Smooth muscle cell (in vitro differentiated cells): ENCODE results near the gene TMEM132D. TPM values are rescaled to one million over a fixed set of nuclear protein-coding genes. Genes with fewer than 3 reads are reported as not detected.

Source experiments
- DNase-seq: peaks from one replicate; lab custom pipeline; 2025; ENCODE audit not compliant: unreplicated experiment; lab: John Stamatoyannopoulos, UW
- H2AFZ ChIP-seq: fragments of 200-600 bp; sonication (generic); 2 replicates; pipeline ENCODE4 v1.6.0; 2016; ENCODE audit warnings: antibody characterized with exemption, low read depth, mild to moderate bottlenecking
- H3F3A ChIP-seq: fragments of 200-600 bp; sonication (generic); 2 replicates; pipeline ENCODE4 v1.6.0; 2017; ENCODE audit warnings: antibody characterized with exemption, low read depth
- H3K27ac ChIP-seq: fragments of 200-600 bp; sonication (generic); 2 replicates; pipeline ENCODE4 v1.5.1; 2016; ENCODE audit warnings: low read depth, mild to moderate bottlenecking
- H3K27me3 ChIP-seq: fragments of 200-600 bp; sonication (generic); 2 replicates; pipeline ENCODE4 v1.6.1; 2016; ENCODE audit warnings: low read depth, mild to moderate bottlenecking
- H3K36me3 ChIP-seq: fragments of 200-600 bp; sonication (generic); 2 replicates; pipeline ENCODE4 v1.5.1; 2016; ENCODE audit warnings: low read depth
- H3K4me1 ChIP-seq: fragments of 200-600 bp; sonication (generic); 2 replicates; pipeline ENCODE4 v1.5.1; 2016; ENCODE audit warnings: low read depth
- H3K4me2 ChIP-seq: fragments of 200-600 bp; sonication (generic); 2 replicates; pipeline ENCODE4 v1.6.0; 2016; ENCODE audit warnings: mild to moderate bottlenecking
- H3K4me3 ChIP-seq: fragments of 200-600 bp; sonication (generic); 2 replicates; pipeline ENCODE4 v1.5.1; 2016; ENCODE audit warnings: mild to moderate bottlenecking
- H3K79me2 ChIP-seq: fragments of 200-600 bp; sonication (generic); 2 replicates; pipeline ENCODE4 v1.6.0; 2016; ENCODE audit warnings: low read depth, mild to moderate bottlenecking
- H3K9ac ChIP-seq: fragments of 200-600 bp; sonication (generic); 2 replicates; pipeline ENCODE4 v1.6.0; 2016; ENCODE audit warnings: low read depth
- H3K9me3 ChIP-seq: fragments of 200-600 bp; sonication (generic); replicated peaks from 2 replicates; pipeline ENCODE4 v1.5.1; 2016; ENCODE audit warnings: low read depth
- H4K20me1 ChIP-seq: fragments of 200-600 bp; sonication (generic); 2 replicates; pipeline ENCODE4 v1.6.0; 2016; ENCODE audit warnings: low read depth
- WGBS: methylation state at CpG from one replicate; pipeline ENCODE4 v1.1.7; 2016; ENCODE audit warnings: low lambda C conversion rate; 5-methylcytosine and 5-hydroxymethylcytosine counted together
- polyA plus RNA-seq: library from polyadenylated mRNA; unstranded; fragments of >200 nt; fragmentation: Nextera tagmentation; extraction: Ambion mirVana; gene quantifications from 2 replicates; pipeline ENCODE4 v1.2.1, GENCODE V29; 2016
- total RNA-seq: library from RNA; depleted of rRNA; stranded (reverse); fragments of >200 nt; gene quantifications from 2 replicates; pipeline ENCODE4 v1.2.3, GENCODE V29; 2014
- TF ChIP-seq, protein P1 (sequence below): fragments of 200-600 bp; sonication (generic); IDR thresholded peaks from 2 replicates; pipeline ENCODE4 v1.5.1; 2017; ENCODE audit warnings: borderline replicate concordance, mild to moderate bottlenecking, antibody characterized with exemption; ENCODE audit not compliant: insufficient read depth, poor library complexity, severe bottlenecking

TMEM132D gene
- total and polyA plus RNA-seq, 2 experiments from 2014 or later = not detected

DNA sequence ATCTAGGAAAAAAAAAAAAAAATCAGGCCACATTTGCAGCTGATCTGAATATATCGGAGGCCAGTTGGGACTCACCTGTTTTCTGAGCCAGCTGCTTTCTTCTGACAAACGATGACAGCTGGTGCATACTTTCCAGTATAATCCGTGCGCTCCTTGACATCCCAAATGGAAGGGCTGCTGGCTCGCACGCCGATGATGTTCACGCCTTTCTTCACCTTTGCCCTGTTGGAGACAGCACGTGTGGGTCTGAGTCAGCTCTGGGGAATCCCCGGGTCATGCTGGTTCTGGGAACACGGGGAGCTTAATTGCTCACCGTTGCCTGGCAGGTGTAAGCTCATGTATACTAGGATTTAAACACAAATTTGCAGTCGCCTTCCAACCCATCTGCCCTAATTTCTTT is 372.8 kb downstream of the TMEM132D start:
- no peak overlapping the region for H3K27ac ChIP-seq
- no peaks in the 10 kb centered on the region for H3K36me3 ChIP-seq
- no peak overlapping the region for H3K4me3 ChIP-seq
- no peaks in the 10 kb centered on the region for H3K9me3 ChIP-seq
- no peak overlapping the region for H3K4me2 ChIP-seq
- H3F3A ChIP-seq = no peaks in the 10 kb centered on the region
- H2AFZ ChIP-seq = no peak overlapping the region
- DNase-seq = no peak
- H3K4me1 ChIP-seq = no peaks in the 10 kb centered on the region
- TF ChIP-seq, protein P1, sequence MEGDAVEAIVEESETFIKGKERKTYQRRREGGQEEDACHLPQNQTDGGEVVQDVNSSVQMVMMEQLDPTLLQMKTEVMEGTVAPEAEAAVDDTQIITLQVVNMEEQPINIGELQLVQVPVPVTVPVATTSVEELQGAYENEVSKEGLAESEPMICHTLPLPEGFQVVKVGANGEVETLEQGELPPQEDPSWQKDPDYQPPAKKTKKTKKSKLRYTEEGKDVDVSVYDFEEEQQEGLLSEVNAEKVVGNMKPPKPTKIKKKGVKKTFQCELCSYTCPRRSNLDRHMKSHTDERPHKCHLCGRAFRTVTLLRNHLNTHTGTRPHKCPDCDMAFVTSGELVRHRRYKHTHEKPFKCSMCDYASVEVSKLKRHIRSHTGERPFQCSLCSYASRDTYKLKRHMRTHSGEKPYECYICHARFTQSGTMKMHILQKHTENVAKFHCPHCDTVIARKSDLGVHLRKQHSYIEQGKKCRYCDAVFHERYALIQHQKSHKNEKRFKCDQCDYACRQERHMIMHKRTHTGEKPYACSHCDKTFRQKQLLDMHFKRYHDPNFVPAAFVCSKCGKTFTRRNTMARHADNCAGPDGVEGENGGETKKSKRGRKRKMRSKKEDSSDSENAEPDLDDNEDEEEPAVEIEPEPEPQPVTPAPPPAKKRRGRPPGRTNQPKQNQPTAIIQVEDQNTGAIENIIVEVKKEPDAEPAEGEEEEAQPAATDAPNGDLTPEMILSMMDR = no peak
- H3K27me3 ChIP-seq = peaks cover 12% of the 10 kb centered on the region
- H3K9ac ChIP-seq = no peak overlapping the region
- H4K20me1 ChIP-seq = no peaks in the 10 kb centered on the region
- WGBS = 54% methylated on average over 13 of the region's 13 CpGs
- H3K79me2 ChIP-seq = no peaks in the 10 kb centered on the region

- no peaks in the 10 kb centered on the region for H3F3A ChIP-seq
- no peak overlapping the region for H2AFZ ChIP-seq
- peaks cover 12% of the 10 kb centered on the region for H3K27me3 ChIP-seq
- WGBS = 69% methylated on average over 6 of the region's 6 CpGs
- no peaks in the 10 kb centered on the region for H4K20me1 ChIP-seq
- no peaks in the 10 kb centered on the region for H3K79me2 ChIP-seq
- H3K36me3 ChIP-seq = no peaks in the 10 kb centered on the region
- H3K27ac ChIP-seq = no peak overlapping the region
- no peaks in the 10 kb centered on the region for H3K9me3 ChIP-seq
- peak overlapping the region; percentile 7 for H3K4me3 ChIP-seq
- H3K9ac ChIP-seq = no peak overlapping the region
- TF ChIP-seq, protein P1 = no peak
- DNase-seq = no peak
- no peak overlapping the region for H3K4me2 ChIP-seq
- H3K4me1 ChIP-seq = no peaks in the 10 kb centered on the region
Measured at GRCh38 chr12:129530517-129530916, 373.3 kb downstream of the TMEM132D start.

DNA sequence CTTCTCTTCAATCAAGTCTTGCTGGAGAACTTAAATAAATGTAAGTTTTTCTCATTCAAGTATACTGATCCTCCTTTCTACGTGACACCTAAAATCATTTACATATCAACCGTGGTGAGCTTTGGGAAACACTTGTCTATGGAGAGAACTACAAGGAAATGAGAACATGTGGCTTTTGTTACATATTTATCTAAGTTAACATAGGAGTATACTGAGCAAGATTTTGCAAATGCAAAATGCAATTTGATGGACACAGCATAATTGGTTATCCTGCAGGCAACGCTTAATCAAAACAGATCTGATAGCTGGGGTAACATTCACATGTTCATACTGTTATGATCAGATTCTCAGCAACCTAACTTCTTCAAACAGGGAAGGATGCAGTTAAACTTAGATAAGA is 376.3 kb downstream of the TMEM132D start:
- no peak for DNase-seq
- Histone ChIP-seq H3K36me3 (no peaks in the 10 kb centered on the region), H3F3A (no peaks in the 10 kb centered on the region), H3K9me3 (no peaks in the 10 kb centered on the region), H3K27me3 (peaks cover 6% of the 10 kb centered on the region), H3K9ac (no peak overlapping the region), H2AFZ (no peak overlapping the region), H3K4me3 (no peak overlapping the region), H3K4me1 (no peaks in the 10 kb centered on the region), H3K4me2 (no peak overlapping the region), H3K79me2 (no peaks in the 10 kb centered on the region), H3K27ac (no peak overlapping the region), H4K20me1 (no peaks in the 10 kb centered on the region)
- TF ChIP-seq, protein P1 = no peak
- WGBS = 85% methylated on average over 3 of the region's 3 CpGs

DNA sequence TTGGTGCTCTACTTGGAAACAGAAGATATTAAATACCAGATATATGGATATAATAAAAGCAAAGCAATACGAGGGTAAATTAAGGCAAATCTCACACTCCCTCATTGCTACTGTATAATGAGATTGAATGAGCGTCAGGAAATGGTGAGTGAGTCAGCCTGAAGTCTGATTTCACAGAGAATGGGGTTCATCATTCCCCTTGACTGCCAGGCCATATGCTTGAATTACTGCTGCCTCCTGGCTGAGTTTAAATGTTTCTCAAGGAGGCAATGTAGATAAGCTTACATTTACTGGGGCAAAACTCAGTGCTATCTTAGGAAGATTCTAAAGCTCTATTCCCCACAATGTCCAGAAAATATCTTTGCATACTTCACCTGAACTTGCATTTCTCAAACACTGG is 380.2 kb downstream of the TMEM132D start:
- Histone ChIP-seq H3K4me1 (no peaks in the 10 kb centered on the region), H3K27ac (no peak overlapping the region), H3K36me3 (no peaks in the 10 kb centered on the region), H3K27me3 (no peaks in the 10 kb centered on the region), H3K4me3 (no peak overlapping the region), H3K79me2 (no peaks in the 10 kb centered on the region), H4K20me1 (no peaks in the 10 kb centered on the region), H3K4me2 (no peak overlapping the region), H3F3A (no peaks in the 10 kb centered on the region), H3K9me3 (no peaks in the 10 kb centered on the region), H3K9ac (no peak overlapping the region), H2AFZ (no peak overlapping the region)
- DNase-seq = no peak
- 69% methylated on average over 2 of the region's 2 CpGs for whole genome bisulfite sequencing
- TF ChIP-seq, protein P1 = no peak
